HG03520 (cell line): Measurements from ENCODE around the gene RBM19.
A peak's percentile ranks its signal among the peaks of the same experiment; 100 is the strongest.
"Not testable (repeated sequence)": the region's sequence is repeated elsewhere in the genome, so short reads cannot be mapped to it uniquely, and the experiment has no call there.

Experiments used
- ATAC-seq: cut with Tn5 transposase; IDR thresholded peaks from one replicate; pipeline ENCODE4 v1.9.1; 2021; ENCODE audit warnings: mild to moderate bottlenecking, moderate library complexity; ENCODE audit not compliant: unreplicated experiment

Gene RBM19, protein sequence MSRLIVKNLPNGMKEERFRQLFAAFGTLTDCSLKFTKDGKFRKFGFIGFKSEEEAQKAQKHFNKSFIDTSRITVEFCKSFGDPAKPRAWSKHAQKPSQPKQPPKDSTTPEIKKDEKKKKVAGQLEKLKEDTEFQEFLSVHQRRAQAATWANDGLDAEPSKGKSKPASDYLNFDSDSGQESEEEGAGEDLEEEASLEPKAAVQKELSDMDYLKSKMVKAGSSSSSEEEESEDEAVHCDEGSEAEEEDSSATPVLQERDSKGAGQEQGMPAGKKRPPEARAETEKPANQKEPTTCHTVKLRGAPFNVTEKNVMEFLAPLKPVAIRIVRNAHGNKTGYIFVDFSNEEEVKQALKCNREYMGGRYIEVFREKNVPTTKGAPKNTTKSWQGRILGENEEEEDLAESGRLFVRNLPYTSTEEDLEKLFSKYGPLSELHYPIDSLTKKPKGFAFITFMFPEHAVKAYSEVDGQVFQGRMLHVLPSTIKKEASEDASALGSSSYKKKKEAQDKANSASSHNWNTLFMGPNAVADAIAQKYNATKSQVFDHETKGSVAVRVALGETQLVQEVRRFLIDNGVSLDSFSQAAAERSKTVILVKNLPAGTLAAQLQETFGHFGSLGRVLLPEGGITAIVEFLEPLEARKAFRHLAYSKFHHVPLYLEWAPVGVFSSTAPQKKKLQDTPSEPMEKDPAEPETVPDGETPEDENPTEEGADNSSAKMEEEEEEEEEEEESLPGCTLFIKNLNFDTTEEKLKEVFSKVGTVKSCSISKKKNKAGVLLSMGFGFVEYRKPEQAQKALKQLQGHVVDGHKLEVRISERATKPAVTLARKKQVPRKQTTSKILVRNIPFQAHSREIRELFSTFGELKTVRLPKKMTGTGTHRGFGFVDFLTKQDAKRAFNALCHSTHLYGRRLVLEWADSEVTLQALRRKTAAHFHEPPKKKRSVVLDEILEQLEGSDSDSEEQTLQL

GRCh38 chr12:113965951-113966797 is at the start of gene RBM19:
RBM19 (minus strand) TSS chr12:113966325; CDS start chr12:113966227, 98 bp downstream.
- ATAC-seq: peak; percentile 93

GRCh38 chr12:114015851-114016250 is 49.7 kb upstream of the RBM19 start:
- no peak for ATAC-seq

DNA sequence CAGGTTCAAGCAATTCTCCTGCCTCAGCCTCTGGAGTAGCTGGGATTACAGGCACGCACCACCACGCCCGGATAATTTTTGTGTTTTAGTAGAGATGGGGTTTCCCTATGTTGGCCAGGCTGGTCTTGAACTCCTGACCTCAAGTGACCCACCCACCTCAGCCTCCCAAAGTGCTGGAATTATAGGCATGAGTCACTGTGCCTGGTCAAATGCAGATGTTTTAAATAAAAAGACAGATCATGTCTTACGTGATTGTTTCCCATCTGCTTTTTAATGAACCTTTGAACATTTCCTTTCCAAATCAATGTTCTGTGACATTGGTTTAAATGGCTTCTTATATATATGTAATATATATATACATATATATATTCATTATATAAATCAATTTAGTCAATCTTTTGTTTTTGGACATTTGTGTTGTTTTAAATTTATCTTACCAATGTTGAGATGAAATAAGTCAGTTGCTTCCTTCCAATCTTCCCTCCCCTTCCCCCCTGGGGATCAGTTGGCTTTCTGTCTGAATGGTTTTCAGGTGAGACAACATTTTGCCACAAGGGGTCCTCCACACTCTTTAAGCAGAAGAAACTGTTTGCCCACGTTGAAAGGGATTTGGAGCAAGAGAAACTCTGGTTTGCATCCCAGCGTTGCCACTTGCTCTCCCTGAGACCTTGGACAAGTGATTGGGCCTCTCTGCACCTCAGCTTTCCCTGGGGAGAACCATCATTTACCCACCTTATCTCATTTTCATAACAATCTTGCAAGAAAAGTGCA is 47.6 kb upstream of the RBM19 start:
- ATAC-seq: no peak

GRCh38 chr12:114012744-114013431 is 46.8 kb upstream of the RBM19 start:
- ATAC-seq: no peak

DNA sequence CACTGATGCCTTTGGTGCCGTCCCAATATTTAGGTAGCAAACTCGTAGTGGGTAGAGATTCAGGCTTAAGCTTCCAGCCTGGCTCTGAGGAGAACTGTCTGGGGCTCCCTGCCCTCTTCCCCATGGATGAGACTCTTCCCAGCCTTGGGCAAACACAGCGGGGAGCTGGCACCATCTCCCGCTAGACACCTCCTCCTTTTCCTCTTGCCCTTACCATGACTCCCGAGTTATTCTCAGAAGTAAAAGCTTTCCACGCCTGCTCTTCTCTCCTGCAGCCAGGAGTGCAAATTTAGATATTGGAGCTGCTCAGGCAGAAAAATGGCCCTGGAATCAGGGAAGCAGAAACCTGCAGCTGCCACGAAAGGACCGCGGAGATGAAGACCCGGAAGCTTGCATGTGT is 45.6 kb upstream of the RBM19 start:
- no peak for ATAC-seq

DNA sequence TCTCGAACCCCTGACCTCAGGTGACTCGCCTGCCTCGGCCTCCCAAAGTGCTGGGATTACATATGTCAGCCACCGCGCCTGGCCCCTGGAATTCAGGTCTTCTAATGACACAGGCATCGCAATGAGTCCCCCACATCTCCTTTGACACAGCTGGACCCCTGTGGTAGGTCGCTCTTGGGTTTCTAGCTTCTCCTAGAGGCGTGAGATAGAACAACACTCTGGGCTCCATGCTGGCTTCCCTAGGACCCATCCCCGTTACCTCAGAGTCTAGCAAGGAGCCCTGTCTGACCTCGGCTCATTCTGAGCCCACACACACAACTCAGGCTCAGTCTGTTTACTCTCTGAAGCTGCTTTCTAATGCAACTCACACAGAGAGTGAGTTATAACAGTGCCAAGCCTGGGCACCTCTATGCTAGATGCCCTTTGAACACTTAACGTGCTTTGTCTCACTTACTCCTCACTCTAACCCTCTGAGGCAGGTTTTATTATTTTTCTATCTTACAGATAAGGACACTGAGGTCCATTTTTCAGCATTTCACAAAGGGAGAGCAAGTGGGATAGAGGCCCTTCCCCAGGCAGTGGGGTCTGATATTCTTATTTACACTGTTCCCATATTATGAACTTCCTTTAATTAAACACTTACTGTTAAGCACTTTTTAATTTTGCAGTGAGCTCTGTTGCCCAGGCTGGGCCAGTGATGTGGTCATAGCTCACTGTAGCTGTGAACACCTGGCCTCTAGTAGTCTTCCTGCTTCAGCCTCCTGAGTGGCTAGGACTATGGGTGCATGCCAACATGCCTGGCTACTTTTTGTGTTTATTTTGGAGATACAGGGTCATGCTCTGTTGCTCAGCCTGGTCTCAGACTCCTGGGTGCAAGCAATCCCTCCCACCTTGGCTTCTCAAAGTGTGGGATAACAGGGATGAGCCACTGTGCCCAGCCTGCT is 40.6 kb upstream of the RBM19 start:
- ATAC-seq: no peak

- no peak for ATAC-seq
Measured at GRCh38 chr12:114004402-114004801, 38.3 kb upstream of the RBM19 start.

GRCh38 chr12:114003286-114003685 is 37.2 kb upstream of the RBM19 start:
- ATAC-seq: no peak

- no peak for ATAC-seq
Measured at GRCh38 chr12:114001511-114002340, 35.6 kb upstream of the RBM19 start.

DNA sequence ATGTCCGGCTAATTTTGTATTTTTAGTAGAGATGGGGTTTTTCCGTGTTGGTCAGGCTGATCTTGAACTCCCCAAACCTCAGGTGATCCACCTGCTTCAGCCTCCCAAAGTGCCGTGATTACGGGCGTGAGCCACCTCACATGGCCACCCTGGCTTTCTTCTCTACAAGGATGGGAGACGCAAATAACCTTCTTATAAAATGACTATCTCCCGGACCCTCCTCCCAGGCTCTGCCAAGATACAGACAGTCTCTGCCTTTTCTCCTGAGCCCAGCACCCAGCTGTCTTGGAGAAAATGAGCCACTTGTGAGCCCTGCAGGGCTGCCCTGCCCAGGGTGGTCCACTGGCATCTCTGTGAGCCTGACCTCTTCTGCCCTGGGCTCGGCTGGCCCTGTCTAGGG is 34.7 kb upstream of the RBM19 start:
- no peak for ATAC-seq

- ATAC-seq: not testable (repeated sequence)
Measured at GRCh38 chr12:114000261-114000660, 34.1 kb upstream of the RBM19 start.

GRCh38 chr12:113997365-113997764 is 31.2 kb upstream of the RBM19 start:
- no peak for ATAC-seq

GRCh38 chr12:113996026-113996425 is 29.9 kb upstream of the RBM19 start:
- no peak for ATAC-seq

- ATAC-seq: no peak
Measured at GRCh38 chr12:113994051-113994450, 27.9 kb upstream of the RBM19 start.

- not testable (repeated sequence) for ATAC-seq
Measured at GRCh38 chr12:113992751-113993150, 26.6 kb upstream of the RBM19 start.

- no peak for ATAC-seq
Measured at GRCh38 chr12:113991224-113992044, 25.3 kb upstream of the RBM19 start.
